Ascending aorta (tissue), 2 donors: ENCODE results near the gene USF1. TPM values are rescaled to one million over a fixed set of nuclear protein-coding genes. Genes with fewer than 3 reads are reported as not detected.

Source experiments
- DNase-seq, 2 donors: peaks; one replicate each; pipeline ENCODE4 v3.0.0-alpha.2; 2019; ENCODE audit warnings: low spot score in 2 of 2
- H3K27ac ChIP-seq, 2 donors: fragments of 200-600 bp; sonication (generic); one replicate each; pipeline ENCODE4 v1.5.1; 2016 to 2017; ENCODE audit warnings: mild to moderate bottlenecking in 1 of 2
- H3K27me3 ChIP-seq: fragments of 200-600 bp; sonication (generic); one replicate; pipeline ENCODE4 v1.5.1; 2017
- H3K36me3 ChIP-seq, 2 donors: fragments of 200-600 bp; sonication (generic); one replicate each; pipeline ENCODE4 v1.5.1; 2016
- H3K4me1 ChIP-seq, 2 donors: fragments of 200-600 bp; sonication (generic); one replicate each; pipeline ENCODE4 v1.5.1; 2016 to 2017; ENCODE audit warnings: mild to moderate bottlenecking in 1 of 2
- H3K4me3 ChIP-seq, 2 donors: fragments of 200-600 bp; sonication (generic); one replicate each; pipeline ENCODE4 v1.5.1; 2016 to 2017; ENCODE audit warnings: mild to moderate bottlenecking in 1 of 2
- H3K9me3 ChIP-seq, 2 donors: fragments of 200-600 bp; sonication (generic); one replicate each; pipeline ENCODE4 v1.5.1; 2016
- intact Hi-C: fragments of 100-400 bp; cut with DNase I; formaldehyde crosslinking; loops from one replicate; pipeline ENCODE4 v1.15.1; 2023
- total RNA-seq: library from RNA; depleted of rRNA; stranded (reverse); fragments of >200 nt; gene quantifications from one replicate; pipeline ENCODE4 v1.1.0, GENCODE V29; 2016
- TF ChIP-seq, protein P1 (sequence below), 3 experiments: fragments of 200-600 bp in 2 of 3; fragments of 450-650 bp in 1 of 3; sonication (generic) in 2 of 3; IDR thresholded peaks; one replicate each; pipeline ENCODE4 v1.5.1; 2016 to 2019; ENCODE audit warnings: antibody characterized with exemption in 3 of 3, mild to moderate bottlenecking in 1 of 3, moderate library complexity in 1 of 3

The USF1 gene
- total RNA-seq, 1 donor from 2014 or later: 68.5 TPM

DNA sequence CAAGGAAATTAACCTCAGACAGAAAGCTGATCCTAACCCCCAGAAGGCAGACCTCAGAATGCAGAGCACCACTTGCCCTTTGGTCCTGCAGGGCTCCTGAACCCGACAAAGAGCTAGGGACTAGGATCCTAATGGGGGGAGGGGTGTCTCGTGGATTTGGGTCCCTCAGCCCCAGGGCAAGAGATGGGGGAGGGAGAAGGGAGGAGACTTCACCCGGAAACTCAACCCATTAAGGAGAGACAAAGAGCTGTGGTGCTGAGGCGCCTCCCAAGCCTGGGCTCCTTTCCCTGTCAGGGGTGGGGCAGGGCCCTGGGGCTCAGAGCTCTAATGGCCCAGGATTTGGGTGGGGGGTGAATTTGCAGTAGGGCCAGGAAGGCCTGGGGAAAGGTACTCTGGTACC, 40.7 kb upstream of the USF1 start:
- intact Hi-C loops: no loop called here
- Histone ChIP-seq H3K9me3 (no peaks in the 10 kb centered on the region), H3K27me3 (no peaks in the 10 kb centered on the region), H3K4me1 (no peaks in the 10 kb centered on the region), H3K4me3 (no peak overlapping the region), H3K27ac (no peak overlapping the region), H3K36me3 (no peaks in the 10 kb centered on the region)
- no peak for DNase-seq
- TF ChIP-seq, protein P1, sequence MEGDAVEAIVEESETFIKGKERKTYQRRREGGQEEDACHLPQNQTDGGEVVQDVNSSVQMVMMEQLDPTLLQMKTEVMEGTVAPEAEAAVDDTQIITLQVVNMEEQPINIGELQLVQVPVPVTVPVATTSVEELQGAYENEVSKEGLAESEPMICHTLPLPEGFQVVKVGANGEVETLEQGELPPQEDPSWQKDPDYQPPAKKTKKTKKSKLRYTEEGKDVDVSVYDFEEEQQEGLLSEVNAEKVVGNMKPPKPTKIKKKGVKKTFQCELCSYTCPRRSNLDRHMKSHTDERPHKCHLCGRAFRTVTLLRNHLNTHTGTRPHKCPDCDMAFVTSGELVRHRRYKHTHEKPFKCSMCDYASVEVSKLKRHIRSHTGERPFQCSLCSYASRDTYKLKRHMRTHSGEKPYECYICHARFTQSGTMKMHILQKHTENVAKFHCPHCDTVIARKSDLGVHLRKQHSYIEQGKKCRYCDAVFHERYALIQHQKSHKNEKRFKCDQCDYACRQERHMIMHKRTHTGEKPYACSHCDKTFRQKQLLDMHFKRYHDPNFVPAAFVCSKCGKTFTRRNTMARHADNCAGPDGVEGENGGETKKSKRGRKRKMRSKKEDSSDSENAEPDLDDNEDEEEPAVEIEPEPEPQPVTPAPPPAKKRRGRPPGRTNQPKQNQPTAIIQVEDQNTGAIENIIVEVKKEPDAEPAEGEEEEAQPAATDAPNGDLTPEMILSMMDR (IDR thresholded peaks at IDR 0.05): no peak

DNA sequence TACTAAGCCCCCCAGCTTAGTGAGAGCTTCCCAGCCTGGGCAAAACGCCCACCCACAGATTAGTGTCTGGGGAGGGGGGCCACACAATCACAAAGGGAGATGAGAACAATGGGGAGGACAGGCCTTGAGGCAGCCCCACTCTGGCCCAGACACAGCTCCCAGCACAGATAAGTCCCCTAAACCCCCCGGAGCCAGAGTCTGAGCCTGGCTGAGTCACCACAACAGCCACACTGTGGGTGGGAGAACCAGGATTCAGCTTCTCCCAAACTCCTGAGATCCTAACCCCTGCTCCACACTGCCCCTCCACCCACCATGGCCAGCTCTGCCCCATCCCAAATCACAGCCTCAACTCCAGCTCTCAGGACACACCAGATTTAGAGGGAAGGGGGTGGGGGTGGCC, 39.4 kb upstream of the USF1 start:
- Histone ChIP-seq H3K4me3 (no peak overlapping the region), H3K27ac (no peak overlapping the region), H3K27me3 (no peaks in the 10 kb centered on the region), H3K9me3 (no peaks in the 10 kb centered on the region), H3K36me3 (no peaks in the 10 kb centered on the region), H3K4me1 (no peaks in the 10 kb centered on the region)
- TF ChIP-seq, protein P1 (IDR thresholded peaks at IDR 0.05): no peak
- intact Hi-C loops: no loop called here
- DNase-seq: no peak

DNA sequence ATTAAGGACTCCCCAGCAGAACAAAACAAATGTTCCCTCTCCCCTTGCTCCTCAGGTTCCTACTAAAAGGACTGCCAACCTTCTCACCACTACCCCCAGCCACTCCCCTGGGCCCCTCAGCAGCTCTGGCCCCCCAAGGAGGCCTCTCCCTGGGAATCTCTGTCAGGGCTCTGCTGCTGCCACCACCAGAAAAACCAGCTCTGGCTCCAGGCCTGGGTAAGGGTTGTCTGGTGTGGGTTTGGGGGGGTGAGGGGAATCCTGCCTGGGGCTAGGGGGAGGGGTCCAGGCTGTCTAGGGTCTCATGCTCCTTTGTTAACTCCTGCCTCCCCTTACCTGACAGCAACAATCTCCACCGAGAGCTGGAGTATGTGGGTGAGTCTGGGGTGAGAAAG, 38.8 kb upstream of the USF1 start:
- no peak for DNase-seq
- Histone ChIP-seq H3K27me3 (no peaks in the 10 kb centered on the region), H3K36me3 (no peaks in the 10 kb centered on the region), H3K9me3 (no peaks in the 10 kb centered on the region), H3K4me1 (no peaks in the 10 kb centered on the region), H3K27ac (no peak overlapping the region), H3K4me3 (no peak overlapping the region)
- intact Hi-C loops: no loop called here
- TF ChIP-seq, protein P1 (IDR thresholded peaks at IDR 0.05): no peak

DNA sequence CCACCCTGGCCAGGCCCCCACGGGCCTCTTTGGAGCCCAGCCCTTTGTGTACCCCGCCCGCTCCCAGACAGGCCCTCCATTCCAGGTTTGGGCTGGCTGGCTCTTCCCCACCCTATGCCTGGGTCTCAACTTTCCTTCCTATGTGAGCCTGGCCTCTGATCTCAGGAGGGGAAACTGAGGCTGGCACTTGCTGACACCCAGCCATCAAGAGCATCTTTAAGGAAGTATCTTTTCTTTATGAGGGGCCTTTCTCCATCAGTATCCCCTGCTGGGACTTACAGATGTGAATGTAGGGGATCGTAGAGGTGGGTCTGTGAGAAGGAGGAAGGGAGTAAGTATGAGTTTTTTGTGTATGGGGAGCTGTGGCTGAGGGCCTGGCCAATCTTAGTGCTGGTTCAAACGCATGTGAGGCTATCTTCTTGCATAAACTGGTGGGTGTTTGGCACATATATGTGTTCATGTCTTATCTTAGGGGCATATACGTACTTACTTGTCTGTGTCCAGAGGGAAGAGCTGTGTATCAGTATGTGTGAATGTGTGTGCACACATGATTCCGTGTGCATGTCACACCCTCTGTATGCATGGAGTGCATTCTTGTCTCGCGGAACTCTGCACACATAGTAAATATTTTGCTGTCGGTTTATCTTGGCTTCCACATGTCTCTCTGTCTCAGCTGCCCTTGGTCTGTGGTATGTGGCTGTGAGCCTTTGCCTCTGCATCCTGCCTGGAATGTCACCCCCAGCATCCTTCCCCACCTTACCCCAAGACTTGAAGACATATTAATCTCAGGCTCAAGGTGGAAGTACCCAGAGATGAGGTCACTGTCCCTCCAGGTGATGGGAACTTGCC, 38.2 kb upstream of the USF1 start:
- Histone ChIP-seq H3K9me3 (no peaks in the 10 kb centered on the region), H3K27me3 (no peaks in the 10 kb centered on the region), H3K27ac (no peak overlapping the region), H3K4me3 (no peak overlapping the region), H3K36me3 (no peaks in the 10 kb centered on the region), H3K4me1 (no peaks in the 10 kb centered on the region)
- intact Hi-C loops: no loop called here
- DNase-seq: no peak
- TF ChIP-seq, protein P1 (IDR thresholded peaks at IDR 0.05): no peak

- H3K27me3 ChIP-seq: no peaks in the 10 kb centered on the region
- H3K9me3 ChIP-seq: no peaks in the 10 kb centered on the region
- peak; percentile 55 to 86 for DNase-seq
- intact Hi-C loops: no loop called here
- TF ChIP-seq, protein P1 (IDR thresholded peaks at IDR 0.05): no peak
- H3K36me3 ChIP-seq: no peaks in the 10 kb centered on the region
- H3K4me1 ChIP-seq: no peaks in the 10 kb centered on the region
- no peak overlapping the region for H3K4me3 ChIP-seq
- H3K27ac ChIP-seq: no peak overlapping the region
These were observed 37.4 kb upstream of the USF1 start for GRCh38 chr1:161082996-161083747.
